Coronary artery (tissue), 2 donors: Measurements from ENCODE around the gene SAMD11.

ENCODE experiments used
- DNase-seq: peaks from one replicate; pipeline ENCODE4 v3.0.0-alpha.2; 2017; ENCODE audit warnings: low spot score
- H3K27ac ChIP-seq, 2 donors: fragments of 200-600 bp; sonication (generic); one replicate each; pipeline ENCODE4 v1.5.1; 2016 to 2019
- H3K4me3 ChIP-seq: fragments of 200-600 bp; sonication (generic); 2 replicates; pipeline ENCODE4 v1.5.1; 2016; ENCODE audit warnings: mild to moderate bottlenecking, moderate library complexity
- CTCF ChIP-seq: fragments of 200-600 bp; sonication (generic); IDR thresholded peaks from one replicate; pipeline ENCODE4 v1.5.1; 2019; ENCODE audit warnings: antibody characterized with exemption

SAMD11 gene

GRCh38 chr1:907611-908451 lies 15.9 kb upstream of the SAMD11 start:
- TF ChIP-seq CTCF = no peak
- Histone ChIP-seq H3K27ac (no peak overlapping the region), H3K4me3 (no peak overlapping the region)
- DNase-seq = peak; percentile 72

- Histone ChIP-seq H3K27ac (no peak overlapping the region), H3K4me3 (no peak overlapping the region)
- DNase-seq = no peak
- TF ChIP-seq CTCF = no peak
These were observed 15.1 kb upstream of the SAMD11 start for GRCh38 chr1:908661-909060.

- H3K27ac ChIP-seq = no peak overlapping the region
- peak; percentile 66 for DNase-seq
- H3K4me3 ChIP-seq = peak overlapping the region; percentile 57
- no peak for TF ChIP-seq CTCF
These were observed 13.8 kb upstream of the SAMD11 start for GRCh38 chr1:909861-910310.

- no peak for TF ChIP-seq CTCF
- DNase-seq = peak; percentile 70
- H3K27ac ChIP-seq = no peak overlapping the region
- H3K4me3 ChIP-seq = peak overlapping the region; percentile 57
These were observed 13.3 kb upstream of the SAMD11 start for GRCh38 chr1:910311-910880.

GRCh38 chr1:910881-911721 lies 12.6 kb upstream of the SAMD11 start:
- DNase-seq = no peak
- TF ChIP-seq CTCF = no peak
- H3K27ac ChIP-seq = no peak overlapping the region
- H3K4me3 ChIP-seq = no peak overlapping the region

GRCh38 chr1:911875-912739 lies 11.6 kb upstream of the SAMD11 start:
- no peak for TF ChIP-seq CTCF
- no peak for DNase-seq
- no peak overlapping the region for H3K27ac ChIP-seq
- H3K4me3 ChIP-seq = no peak overlapping the region
